DND-41 (cell line): ENCODE results near the gene MECP2.

ENCODE experiments used
- CTCF ChIP-seq: IDR thresholded peaks from 2 replicates; pipeline ENCODE4 v1.5.1; 2012; ENCODE audit warnings: borderline replicate concordance, low read length, moderate library complexity, mild to moderate bottlenecking; ENCODE audit not compliant: poor library complexity, severe bottlenecking; ENCODE audit errors: extremely low read depth
- EZH2 ChIP-seq: IDR thresholded peaks from 3 replicates; pipeline ENCODE4 v1.6.1; 2012; ENCODE audit warnings: borderline replicate concordance, low read depth, mild to moderate bottlenecking, moderate library complexity, low read length, inconsistent platforms; ENCODE audit not compliant: severe bottlenecking

- TF ChIP-seq CTCF (no peak), EZH2 (no peak)
These were observed 20.0 kb upstream of the MECP2 start for GRCh38 chrX:154117566-154117965.
